Measurements from ENCODE around the gene DENND11. TPM values are rescaled to one million over a fixed set of nuclear protein-coding genes. Genes with fewer than 3 reads are reported as not detected.

DENND11 gene
- polyA plus RNA-seq, 1 of the 3 experiments (the other 2 are of a cell fraction), result 5.5 TPM

- peak; percentile 72 for TF ChIP-seq TCF12 (IDR thresholded peaks at IDR 0.05)
- TF ChIP-seq USF1 (IDR thresholded peaks at IDR 0.05; ENCODE audit: borderline replicate concordance, low read depth), result peak; percentile 55; the same call in 1 of the 2 replicates
- TF ChIP-seq SMC3 (IDR thresholded peaks at IDR 0.05; ENCODE audit: low read depth, low read length), result peak; percentile 47
- no peak for TF ChIP-seq JUND (IDR thresholded peaks at IDR 0.05)
- no peak; the same call in none of the 2 replicates for TF ChIP-seq PBX3 (IDR thresholded peaks at IDR 0.05)
- peak; percentile 97 for TF ChIP-seq TAF1 (IDR thresholded peaks at IDR 0.05; ENCODE audit: borderline replicate concordance, low read depth, low read length)
- peak; percentile 84 for TF ChIP-seq ZBTB33 (IDR thresholded peaks at IDR 0.05; ENCODE audit: borderline replicate concordance, low read depth)
- TF ChIP-seq FOSL2 (IDR thresholded peaks at IDR 0.05; ENCODE audit: borderline replicate concordance, low read depth), result peak; percentile 52; the same call in 1 of the 2 replicates
Measured at GRCh38 chr7:141737836-141738591, 36.0 kb upstream of the DENND11 start, which contains the start of gene SSBP1 (continued).

GRCh38 chr7:141737118-141737835 lies 35.3 kb upstream of the DENND11 start:
- no peaks in the 10 kb centered on the region for H3K9me3 ChIP-seq
- DNase-seq, result peak; percentile 24
- CTCF ChIA-PET, result interaction anchor here (0.6 to 9.4 kb wide), 42 partner anchors 10 to 813 kb away, joined by 3 to 124 read pairs (median 6); partner anchors contain the start of genes AGK, DENND11, TAS2R3 and WEE2
- TF ChIP-seq IRF3 (IDR thresholded peaks at IDR 0.05; ENCODE audit: low read depth, low read length) (no peak), REST (IDR thresholded peaks at IDR 0.05; ENCODE audit: low read depth, low read length) (no peak), USF2 (IDR thresholded peaks at IDR 0.05; ENCODE audit: borderline replicate concordance, low read depth, low read length) (no peak), NRF1 (IDR thresholded peaks at IDR 0.05; ENCODE audit: low read depth, low read length) (no peak), FOXM1 (IDR thresholded peaks at IDR 0.05; ENCODE audit: low read depth) (no peak), SIN3A (IDR thresholded peaks at IDR 0.05; ENCODE audit: borderline replicate concordance, low read depth, low read length) (no peak), CTCF (IDR thresholded peaks at IDR 0.05) (no peak)

More at GRCh38 chr7:141737118-141737835, 35.3 kb upstream of the DENND11 start:
- Histone ChIP-seq H3K9ac (peak overlapping the region; percentile 83; the same call in 1 of the 2 replicates), H3K27me3 (ENCODE audit: insufficient read depth) (no peaks in the 10 kb centered on the region), H3K79me2 (ENCODE audit: insufficient read depth) (peaks cover 40% of the 10 kb centered on the region), H2AFZ (ENCODE audit: low read depth) (peak overlapping the region; percentile 99), H3K4me2 (peak overlapping the region; percentile 75), H3K4me3 (ENCODE audit: low read depth in 2 of 2, low read length in 1 of 2) (peak overlapping the region; percentile 94 to 95), H3K4me1 (ENCODE audit: control insufficient read depth in 1 of 2, insufficient read depth in 2 of 2, low read depth in 1 of 2, low read length in 1 of 2) (peaks cover 6 to 26% of the 10 kb centered on the region in 2 experiments; a peak in 2 of 4 replicates), H3K27ac (ENCODE audit: low read depth in 2 of 2, low read length in 1 of 2) (peak overlapping the region; percentile 23 to 69), H4K20me1 (ENCODE audit: insufficient read depth) (no peaks in the 10 kb centered on the region), H3K36me3 (replicated peaks in 1 of 2; ENCODE audit: control insufficient read depth in 1 of 2, insufficient read depth in 2 of 2, low read length in 1 of 2) (peaks cover 28 to 31% of the 10 kb centered on the region in 2 experiments), H3F3A (replicated peaks; ENCODE audit: insufficient read depth) (peaks cover 4% of the 10 kb centered on the region), H3K9me2 (no peaks in the 10 kb centered on the region)
- WGBS (ENCODE audit: low lambda C conversion rate), result 46% methylated on average over 11 of the region's 11 CpGs
- POLR2A ChIA-PET, result interaction anchor here (0.6 to 1.3 kb wide), 8 partner anchors 34 to 1611 kb away, joined by 3 to 7 read pairs (median 4); no protein-coding TSS in a partner anchor

All from SK-N-SH (cell line).